Thyroid gland (tissue), 4 donors: ENCODE measurements around the gene CPPED1. TPM values are rescaled to one million over a fixed set of nuclear protein-coding genes. Genes with fewer than 3 reads are reported as not detected.

Source experiments
- DNase-seq, 2 donors: peaks; one replicate each; pipeline ENCODE4 v3.0.0-alpha.2; 2019
- H3K27ac ChIP-seq, 3 donors: fragments of 200-600 bp; sonication (generic); 1 replicate in 2 of 3; 2 replicates in 1 of 3; pipeline ENCODE4 v1.5.1; 2016 to 2019; ENCODE audit warnings: mild to moderate bottlenecking in 1 of 3, moderate library complexity in 1 of 3
- H3K27me3 ChIP-seq: fragments of 200-600 bp; sonication (generic); one replicate; pipeline ENCODE4 v1.5.1; 2019
- H3K36me3 ChIP-seq, 2 donors: fragments of 200-600 bp; sonication (generic); one replicate each; pipeline ENCODE4 v1.5.1; 2016 to 2019
- H3K4me1 ChIP-seq, 2 donors: fragments of 200-600 bp; sonication (generic); one replicate each; pipeline ENCODE4 v1.5.1; 2017 to 2019
- H3K4me3 ChIP-seq, 3 donors: fragments of 200-600 bp; sonication (generic); replicated peaks in 1 of 3; 1 replicate in 2 of 3; 2 replicates in 1 of 3; pipeline ENCODE4 v1.5.1; 2016; ENCODE audit warnings: mild to moderate bottlenecking in 1 of 3
- H3K9me3 ChIP-seq: fragments of 200-600 bp; sonication (generic); one replicate; pipeline ENCODE4 v1.5.1; 2017
- POLR2A ChIP-seq, 2 donors: fragments of 450-650 bp; IDR thresholded peaks; one replicate each; pipeline ENCODE4 v1.6.1; 2017; ENCODE audit warnings: antibody characterized with exemption in 2 of 2, mild to moderate bottlenecking in 2 of 2, moderate library complexity in 1 of 2
- WGBS, 2 donors: methylation state at CpG; one replicate each; pipeline ENCODE4 v1.1.5; 2017; 5-methylcytosine and 5-hydroxymethylcytosine counted together
- intact Hi-C: fragments of 100-400 bp; cut with DNase I; formaldehyde crosslinking; loops from one replicate; pipeline ENCODE4 v1.15.1; 2023
- total RNA-seq, 4 donors: library from RNA; depleted of rRNA; stranded (reverse); fragments of >200 nt; gene quantifications; one replicate each; pipeline ENCODE4 v1.2.3, GENCODE V29; 2016
- TF ChIP-seq, protein P1 (sequence below), 6 experiments: fragments of 200-600 bp in 3 of 6; fragments of 450-650 bp in 3 of 6; sonication (generic) in 3 of 6; IDR thresholded peaks; one replicate each; pipeline ENCODE4 v1.5.1; 2016 to 2019; ENCODE audit warnings: antibody characterized with exemption in 6 of 6, mild to moderate bottlenecking in 2 of 6, inconsistent platforms in 1 of 6, moderate library complexity in 1 of 6

Gene CPPED1
- total RNA-seq, 4 donors from 2014 or later = 8.5 to 17.8 (median 16.8) TPM

DNA sequence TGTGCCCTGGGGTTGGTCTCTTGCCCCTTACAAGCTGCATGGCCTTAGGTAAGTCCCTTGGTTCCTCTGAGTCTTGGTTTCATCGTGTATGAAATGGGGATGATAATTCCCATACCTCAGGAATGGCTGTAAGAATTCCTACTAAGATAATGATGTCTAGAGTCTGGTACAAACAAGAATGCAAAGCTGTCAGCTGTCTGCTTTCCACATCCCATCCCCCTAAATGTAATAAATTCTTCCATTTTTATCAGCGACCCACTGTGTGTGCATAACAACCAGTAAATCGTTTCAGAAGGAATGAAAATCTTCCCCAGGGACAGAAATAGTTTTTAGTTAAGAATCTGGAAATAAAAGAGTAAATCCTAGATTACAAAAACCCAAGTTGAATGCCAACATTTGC, 95.4 kb downstream of the CPPED1 start:
- 78 to 83% methylated on average over 3 of the region's 3 CpGs for whole genome bisulfite sequencing, 2 donors
- no peaks in the 10 kb centered on the region for H3K4me1 ChIP-seq
- H3K9me3 ChIP-seq = no peaks in the 10 kb centered on the region
- no peak for TF ChIP-seq POLR2A (IDR thresholded peaks at IDR 0.05)
- TF ChIP-seq, protein P1, sequence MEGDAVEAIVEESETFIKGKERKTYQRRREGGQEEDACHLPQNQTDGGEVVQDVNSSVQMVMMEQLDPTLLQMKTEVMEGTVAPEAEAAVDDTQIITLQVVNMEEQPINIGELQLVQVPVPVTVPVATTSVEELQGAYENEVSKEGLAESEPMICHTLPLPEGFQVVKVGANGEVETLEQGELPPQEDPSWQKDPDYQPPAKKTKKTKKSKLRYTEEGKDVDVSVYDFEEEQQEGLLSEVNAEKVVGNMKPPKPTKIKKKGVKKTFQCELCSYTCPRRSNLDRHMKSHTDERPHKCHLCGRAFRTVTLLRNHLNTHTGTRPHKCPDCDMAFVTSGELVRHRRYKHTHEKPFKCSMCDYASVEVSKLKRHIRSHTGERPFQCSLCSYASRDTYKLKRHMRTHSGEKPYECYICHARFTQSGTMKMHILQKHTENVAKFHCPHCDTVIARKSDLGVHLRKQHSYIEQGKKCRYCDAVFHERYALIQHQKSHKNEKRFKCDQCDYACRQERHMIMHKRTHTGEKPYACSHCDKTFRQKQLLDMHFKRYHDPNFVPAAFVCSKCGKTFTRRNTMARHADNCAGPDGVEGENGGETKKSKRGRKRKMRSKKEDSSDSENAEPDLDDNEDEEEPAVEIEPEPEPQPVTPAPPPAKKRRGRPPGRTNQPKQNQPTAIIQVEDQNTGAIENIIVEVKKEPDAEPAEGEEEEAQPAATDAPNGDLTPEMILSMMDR (IDR thresholded peaks at IDR 0.05) = no peak
- no peaks in the 10 kb centered on the region for H3K36me3 ChIP-seq
- H3K4me3 ChIP-seq = no peak overlapping the region
- H3K27me3 ChIP-seq = no peaks in the 10 kb centered on the region
- intact Hi-C loops = no loop called here
- no peak for DNase-seq
- H3K27ac ChIP-seq = no peak overlapping the region

DNA sequence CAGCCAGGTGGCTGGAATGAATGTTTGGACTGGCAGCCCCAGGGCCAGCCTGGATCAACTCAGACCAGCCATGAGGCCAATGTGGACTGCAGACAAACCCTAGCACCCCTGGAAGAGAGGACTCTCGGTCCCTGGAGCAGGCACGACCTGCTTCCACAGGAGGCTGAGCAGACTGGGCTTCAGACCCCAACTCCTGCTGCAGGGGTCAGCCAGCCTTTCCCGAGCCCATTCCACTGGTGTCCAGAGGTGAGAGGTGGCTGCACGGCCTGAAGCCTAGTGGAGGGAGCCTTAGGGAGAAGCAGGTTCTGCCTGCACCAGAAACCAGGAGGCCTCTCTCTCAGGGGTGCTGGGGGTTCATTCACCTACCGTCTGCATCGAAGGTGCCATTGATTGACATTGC, 97.1 kb downstream of the CPPED1 start:
- H3K27ac ChIP-seq = no peak overlapping the region
- WGBS, 2 donors = 93 to 98% methylated on average over 5 to 6 of the region's 6 CpGs
- intact Hi-C loops = no loop called here
- TF ChIP-seq, protein P1 (IDR thresholded peaks at IDR 0.05) = no peak
- TF ChIP-seq POLR2A (IDR thresholded peaks at IDR 0.05) = no peak
- no peak for DNase-seq
- H3K4me3 ChIP-seq = no peak overlapping the region
- H3K36me3 ChIP-seq = no peaks in the 10 kb centered on the region
- H3K4me1 ChIP-seq = no peaks in the 10 kb centered on the region
- no peaks in the 10 kb centered on the region for H3K27me3 ChIP-seq
- H3K9me3 ChIP-seq = no peaks in the 10 kb centered on the region

DNA sequence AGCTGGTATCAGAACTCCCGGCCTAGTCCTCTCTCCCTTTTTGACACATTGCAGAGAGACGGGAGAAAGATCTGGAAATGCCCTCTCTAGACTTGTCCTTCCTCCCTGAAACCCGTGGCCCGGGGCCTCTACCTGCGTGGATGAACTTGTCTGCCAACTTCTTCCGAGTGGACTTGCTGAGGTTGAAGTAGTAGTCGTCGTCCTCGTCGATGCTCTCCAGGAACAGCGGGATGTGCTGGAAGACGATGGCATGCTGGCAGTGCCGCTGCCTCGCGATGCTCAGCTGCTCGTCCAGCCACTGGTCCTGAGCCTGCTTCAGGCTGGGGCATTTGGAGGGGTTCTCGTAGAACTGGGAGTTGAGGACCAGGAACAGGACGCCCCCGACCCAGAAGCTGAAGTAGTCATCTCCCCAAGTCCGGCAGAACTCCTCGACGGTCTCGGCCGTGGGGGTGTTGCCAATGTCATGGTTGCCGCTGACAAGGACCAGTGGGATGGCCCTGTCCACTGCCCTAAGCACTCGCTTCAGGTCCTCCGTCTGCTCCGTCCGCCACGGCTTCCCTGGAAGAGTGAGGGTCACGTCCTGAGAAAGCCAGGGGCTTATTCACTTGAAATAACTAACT, 99.1 kb downstream of the CPPED1 start:
- WGBS, 2 donors = 96 to 97% methylated on average over 29 to 31 of the region's 31 CpGs
- no peaks in the 10 kb centered on the region for H3K36me3 ChIP-seq
- intact Hi-C loops = no loop called here

DNA sequence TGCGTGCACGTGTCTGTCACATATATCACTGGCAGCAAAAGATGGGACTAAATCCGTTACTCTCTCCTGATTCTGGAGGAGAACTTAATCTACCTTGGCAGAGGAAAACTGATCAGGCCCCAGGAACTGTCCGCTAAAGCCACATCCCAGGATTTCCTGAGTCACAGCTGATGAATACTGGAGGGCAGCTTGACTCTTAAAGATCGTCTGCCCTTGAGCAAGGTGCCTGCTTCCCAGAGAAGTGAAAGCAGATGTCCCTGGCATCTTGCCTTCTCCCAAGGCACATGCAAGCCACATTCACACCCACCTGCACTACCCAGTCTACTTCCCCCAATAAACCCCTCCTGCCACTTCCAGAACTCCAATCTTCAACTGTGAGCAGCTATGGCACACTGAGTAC, 99.8 kb downstream of the CPPED1 start:
- H3K9me3 ChIP-seq = no peaks in the 10 kb centered on the region
- intact Hi-C loops = no loop called here
- 77 to 80% methylated on average over 5 of the region's 5 CpGs for WGBS, 2 donors
- H3K27me3 ChIP-seq = no peaks in the 10 kb centered on the region
- H3K36me3 ChIP-seq = no peaks in the 10 kb centered on the region
- H3K4me1 ChIP-seq = no peaks in the 10 kb centered on the region
- H3K4me3 ChIP-seq = no peak overlapping the region
- no peak for TF ChIP-seq POLR2A (IDR thresholded peaks at IDR 0.05)
- TF ChIP-seq, protein P1 (IDR thresholded peaks at IDR 0.05) = no peak
- DNase-seq = peak; percentile 10 to 45
- H3K27ac ChIP-seq = no peak overlapping the region

More for the DNA sequence above, 99.1 kb downstream of the CPPED1 start:
- TF ChIP-seq, protein P1 (IDR thresholded peaks at IDR 0.05) = no peak
- no peak for TF ChIP-seq POLR2A (IDR thresholded peaks at IDR 0.05)
- no peaks in the 10 kb centered on the region for H3K27me3 ChIP-seq
- no peak for DNase-seq
- no peaks in the 10 kb centered on the region for H3K4me1 ChIP-seq
- no peak overlapping the region for H3K27ac ChIP-seq
- no peaks in the 10 kb centered on the region for H3K9me3 ChIP-seq
- H3K4me3 ChIP-seq = no peak overlapping the region

DNA sequence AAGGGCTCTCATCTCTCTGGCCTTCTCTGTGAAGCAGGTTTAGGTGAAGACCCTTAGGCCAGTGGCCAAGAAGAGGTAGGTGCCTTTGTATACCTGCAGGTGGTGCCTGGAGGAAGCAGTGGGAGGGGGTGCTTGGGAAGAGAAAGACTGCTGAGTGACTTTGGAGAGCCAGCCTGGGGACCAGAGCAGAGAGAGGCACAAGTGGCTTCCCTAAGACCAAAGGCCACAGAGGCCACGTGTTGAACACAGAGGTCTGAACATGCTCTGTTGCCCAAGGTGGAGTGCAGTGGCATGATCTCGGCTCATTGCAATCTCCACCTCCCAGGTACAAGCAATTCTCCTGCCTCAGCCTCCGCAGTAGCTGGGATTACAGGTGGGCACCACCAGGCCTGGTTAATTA, 103.5 kb downstream of the CPPED1 start:
- 93 to 96% methylated on average over 2 to 3 of the region's 3 CpGs for WGBS, 2 donors
- H3K9me3 ChIP-seq = no peaks in the 10 kb centered on the region
- DNase-seq = no peak

More for the DNA sequence above, 103.5 kb downstream of the CPPED1 start:
- Histone ChIP-seq H3K4me1 (no peaks in the 10 kb centered on the region), H3K4me3 (no peak overlapping the region), H3K36me3 (no peaks in the 10 kb centered on the region), H3K27ac (no peak overlapping the region), H3K27me3 (no peaks in the 10 kb centered on the region)
- intact Hi-C loops = no loop called here
- TF ChIP-seq, protein P1 (IDR thresholded peaks at IDR 0.05) = no peak
- no peak for TF ChIP-seq POLR2A (IDR thresholded peaks at IDR 0.05)
